HL-60 (cell line): ENCODE results near the gene TMEM179.

Experiments used
- GABPA ChIP-seq: IDR thresholded peaks from 2 replicates; pipeline ENCODE4 v1.6.1; 2012; ENCODE audit warnings: low read depth
- POLR2AphosphoS5 ChIP-seq: IDR thresholded peaks from 2 replicates; pipeline ENCODE4 v1.6.1; 2012; ENCODE audit warnings: low read depth
- SPI1 ChIP-seq: IDR thresholded peaks from 2 replicates; pipeline ENCODE4 v1.6.1; 2012; ENCODE audit warnings: low read depth, mild to moderate bottlenecking, borderline replicate concordance
- TF ChIP-seq, protein P1 (sequence below): IDR thresholded peaks from one replicate; pipeline ENCODE4 v1.5.1; 2011; ENCODE audit warnings: low read length, control low read depth, inconsistent platforms; ENCODE audit not compliant: insufficient read depth
- TF ChIP-seq, protein P2 (sequence below): IDR thresholded peaks from 2 replicates; pipeline ENCODE4 v1.6.1; 2012; ENCODE audit warnings: low read depth; ENCODE audit not compliant: insufficient replicate concordance

DNA sequence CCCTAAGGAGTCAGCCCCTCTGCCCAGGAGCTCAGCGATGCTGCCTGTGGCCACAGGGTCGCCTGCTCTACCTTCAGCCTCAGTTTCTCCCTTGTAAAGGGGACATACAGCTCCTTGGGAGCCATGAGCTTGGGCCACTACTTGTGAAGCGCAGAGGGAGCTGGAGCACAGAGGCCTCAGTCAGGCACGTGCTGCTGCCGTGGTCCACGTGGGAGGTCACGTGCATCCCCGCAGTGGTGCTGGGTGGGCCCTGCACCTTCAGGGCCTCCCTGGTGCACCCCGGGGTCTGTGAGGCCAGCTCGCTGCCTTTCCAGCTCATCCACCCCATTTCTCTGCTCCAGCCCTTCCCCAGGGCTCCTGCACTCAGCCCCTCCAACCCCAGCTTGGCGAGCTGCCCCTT, 36.0 kb downstream of the TMEM179 start:
- TF ChIP-seq GABPA (no peak), POLR2AphosphoS5 (no peak), SPI1 (no peak)
- TF ChIP-seq, protein P1, sequence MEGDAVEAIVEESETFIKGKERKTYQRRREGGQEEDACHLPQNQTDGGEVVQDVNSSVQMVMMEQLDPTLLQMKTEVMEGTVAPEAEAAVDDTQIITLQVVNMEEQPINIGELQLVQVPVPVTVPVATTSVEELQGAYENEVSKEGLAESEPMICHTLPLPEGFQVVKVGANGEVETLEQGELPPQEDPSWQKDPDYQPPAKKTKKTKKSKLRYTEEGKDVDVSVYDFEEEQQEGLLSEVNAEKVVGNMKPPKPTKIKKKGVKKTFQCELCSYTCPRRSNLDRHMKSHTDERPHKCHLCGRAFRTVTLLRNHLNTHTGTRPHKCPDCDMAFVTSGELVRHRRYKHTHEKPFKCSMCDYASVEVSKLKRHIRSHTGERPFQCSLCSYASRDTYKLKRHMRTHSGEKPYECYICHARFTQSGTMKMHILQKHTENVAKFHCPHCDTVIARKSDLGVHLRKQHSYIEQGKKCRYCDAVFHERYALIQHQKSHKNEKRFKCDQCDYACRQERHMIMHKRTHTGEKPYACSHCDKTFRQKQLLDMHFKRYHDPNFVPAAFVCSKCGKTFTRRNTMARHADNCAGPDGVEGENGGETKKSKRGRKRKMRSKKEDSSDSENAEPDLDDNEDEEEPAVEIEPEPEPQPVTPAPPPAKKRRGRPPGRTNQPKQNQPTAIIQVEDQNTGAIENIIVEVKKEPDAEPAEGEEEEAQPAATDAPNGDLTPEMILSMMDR = no peak
- TF ChIP-seq, protein P2, sequence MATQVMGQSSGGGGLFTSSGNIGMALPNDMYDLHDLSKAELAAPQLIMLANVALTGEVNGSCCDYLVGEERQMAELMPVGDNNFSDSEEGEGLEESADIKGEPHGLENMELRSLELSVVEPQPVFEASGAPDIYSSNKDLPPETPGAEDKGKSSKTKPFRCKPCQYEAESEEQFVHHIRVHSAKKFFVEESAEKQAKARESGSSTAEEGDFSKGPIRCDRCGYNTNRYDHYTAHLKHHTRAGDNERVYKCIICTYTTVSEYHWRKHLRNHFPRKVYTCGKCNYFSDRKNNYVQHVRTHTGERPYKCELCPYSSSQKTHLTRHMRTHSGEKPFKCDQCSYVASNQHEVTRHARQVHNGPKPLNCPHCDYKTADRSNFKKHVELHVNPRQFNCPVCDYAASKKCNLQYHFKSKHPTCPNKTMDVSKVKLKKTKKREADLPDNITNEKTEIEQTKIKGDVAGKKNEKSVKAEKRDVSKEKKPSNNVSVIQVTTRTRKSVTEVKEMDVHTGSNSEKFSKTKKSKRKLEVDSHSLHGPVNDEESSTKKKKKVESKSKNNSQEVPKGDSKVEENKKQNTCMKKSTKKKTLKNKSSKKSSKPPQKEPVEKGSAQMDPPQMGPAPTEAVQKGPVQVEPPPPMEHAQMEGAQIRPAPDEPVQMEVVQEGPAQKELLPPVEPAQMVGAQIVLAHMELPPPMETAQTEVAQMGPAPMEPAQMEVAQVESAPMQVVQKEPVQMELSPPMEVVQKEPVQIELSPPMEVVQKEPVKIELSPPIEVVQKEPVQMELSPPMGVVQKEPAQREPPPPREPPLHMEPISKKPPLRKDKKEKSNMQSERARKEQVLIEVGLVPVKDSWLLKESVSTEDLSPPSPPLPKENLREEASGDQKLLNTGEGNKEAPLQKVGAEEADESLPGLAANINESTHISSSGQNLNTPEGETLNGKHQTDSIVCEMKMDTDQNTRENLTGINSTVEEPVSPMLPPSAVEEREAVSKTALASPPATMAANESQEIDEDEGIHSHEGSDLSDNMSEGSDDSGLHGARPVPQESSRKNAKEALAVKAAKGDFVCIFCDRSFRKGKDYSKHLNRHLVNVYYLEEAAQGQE = no peak
